ENCODE measurements around the gene SLC6A9.

SLC6A9 gene

GRCh38 chr1:44047131-44047530, 15.9 kb upstream of the SLC6A9 start:
- DNase-seq: no peak

DNA sequence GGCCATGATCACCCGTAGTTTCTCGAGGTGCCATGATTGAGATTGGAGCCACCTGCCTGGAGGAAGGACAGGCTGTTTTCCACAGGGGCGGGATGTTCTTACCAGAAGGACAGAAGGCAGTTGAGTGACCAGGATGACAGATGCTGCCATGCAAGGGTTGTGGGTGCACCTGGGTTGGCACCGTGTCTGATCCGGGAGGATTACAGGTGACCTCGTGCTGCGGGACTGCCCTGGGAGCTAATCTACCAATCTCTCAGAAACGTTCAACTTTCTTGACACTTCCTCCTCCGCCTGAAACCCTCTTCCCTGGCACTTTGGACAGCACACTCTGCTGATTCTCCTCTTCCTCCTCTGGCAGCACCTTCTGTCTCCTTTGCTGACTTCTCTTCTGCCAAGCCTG, 13.8 kb upstream of the SLC6A9 start:
- no peak for DNase-seq

DNA sequence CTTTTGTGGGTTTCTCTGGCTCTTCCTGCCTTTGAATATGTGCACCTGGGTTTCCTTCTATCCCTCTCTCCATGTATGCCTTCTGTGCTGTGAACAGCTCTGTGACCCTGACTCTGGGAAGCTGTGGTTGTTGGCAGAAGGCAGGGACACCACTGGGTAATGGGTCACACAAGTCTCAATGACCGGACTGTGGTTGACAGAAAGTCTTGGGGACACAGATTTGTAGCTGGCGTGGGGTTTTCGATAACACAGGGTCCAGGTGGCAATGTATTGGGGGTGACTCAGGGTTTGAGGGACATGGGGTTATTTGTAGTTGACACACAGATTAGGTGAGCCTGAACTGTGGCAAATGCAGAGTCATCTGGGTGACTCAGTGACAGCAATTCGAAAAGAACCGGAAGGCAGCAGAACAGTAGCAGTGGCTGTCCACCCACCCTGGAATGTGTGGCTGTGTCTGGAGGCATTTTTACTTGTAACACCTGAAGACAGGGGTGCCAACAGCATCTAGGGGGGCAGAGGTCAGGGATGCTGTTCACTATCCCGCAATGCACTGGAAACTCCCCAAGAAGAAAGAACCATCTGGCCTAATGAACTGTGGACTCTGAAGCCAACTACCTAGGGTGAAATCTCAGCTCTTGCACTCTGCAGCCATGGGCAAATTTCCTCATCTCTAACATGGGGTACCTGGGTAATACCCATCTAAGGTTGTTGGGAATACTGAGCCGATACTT, 13.0 kb upstream of the SLC6A9 start:
- DNase-seq: no peak

DNA sequence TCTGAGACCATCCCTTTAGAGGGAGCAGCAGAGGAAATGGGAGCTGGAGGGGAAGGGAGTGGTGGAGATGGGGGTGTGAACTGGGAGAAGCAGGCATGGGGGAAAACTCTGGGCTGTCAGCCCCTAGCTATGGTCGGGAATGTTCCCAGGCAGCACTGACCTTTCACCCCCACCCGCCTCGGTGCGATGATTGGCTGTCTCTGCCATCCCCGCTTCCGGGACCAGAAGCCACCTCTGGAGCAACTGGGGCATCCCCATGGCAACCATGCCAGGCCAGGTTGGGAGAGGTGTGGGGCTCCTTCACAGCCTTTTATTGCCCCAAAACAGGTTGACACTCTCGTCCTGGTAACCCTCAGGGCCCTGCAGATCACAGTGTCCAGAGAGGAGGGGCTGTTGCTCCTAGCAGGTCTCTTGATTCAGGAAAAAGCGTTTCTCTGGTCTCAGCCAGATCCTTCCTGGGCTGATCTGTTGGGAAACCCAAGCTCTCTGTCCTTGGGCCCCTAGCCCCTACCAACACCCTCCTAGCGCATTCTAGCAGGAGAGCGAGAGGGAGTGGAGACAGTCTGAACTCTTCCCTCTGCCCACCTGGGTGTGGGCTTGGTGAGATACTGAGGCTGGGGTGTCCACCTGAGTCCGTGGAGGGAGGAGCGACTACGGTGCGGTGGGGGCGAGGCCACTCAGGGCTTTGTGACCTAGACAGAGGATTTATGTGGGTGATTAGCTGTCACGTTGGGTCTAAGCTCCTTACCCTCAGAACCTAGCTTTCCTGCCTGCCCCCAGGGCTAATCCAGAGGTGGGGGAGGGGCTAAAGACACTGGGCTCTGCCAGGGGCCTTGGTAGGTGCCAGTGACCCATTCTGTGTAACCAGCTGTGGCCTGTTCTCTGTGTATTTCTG, 12.2 kb upstream of the SLC6A9 start:
- no peak for DNase-seq

DNA sequence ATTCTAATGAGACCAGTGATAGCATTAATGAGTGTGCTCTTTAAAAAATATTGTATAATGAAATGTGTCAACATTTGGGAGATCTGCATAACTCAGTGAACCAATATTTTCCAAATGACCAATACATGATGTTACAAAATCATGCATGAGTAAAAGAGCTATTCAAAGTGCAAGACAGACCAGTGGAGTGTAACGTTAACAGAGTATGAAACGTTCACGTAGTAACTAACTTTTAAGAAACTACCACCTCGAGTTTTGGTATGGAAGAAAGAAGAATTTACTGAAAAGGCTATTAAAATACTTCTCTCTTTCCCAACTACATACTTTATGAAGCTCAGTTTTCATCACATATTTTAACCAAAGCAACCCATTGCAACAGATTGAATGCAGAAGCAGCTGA, 9.6 kb upstream of the SLC6A9 start:
- DNase-seq: no peak

- no peak for DNase-seq
Observed at GRCh38 chr1:44040418-44040817, 9.2 kb upstream of the SLC6A9 start.

DNA sequence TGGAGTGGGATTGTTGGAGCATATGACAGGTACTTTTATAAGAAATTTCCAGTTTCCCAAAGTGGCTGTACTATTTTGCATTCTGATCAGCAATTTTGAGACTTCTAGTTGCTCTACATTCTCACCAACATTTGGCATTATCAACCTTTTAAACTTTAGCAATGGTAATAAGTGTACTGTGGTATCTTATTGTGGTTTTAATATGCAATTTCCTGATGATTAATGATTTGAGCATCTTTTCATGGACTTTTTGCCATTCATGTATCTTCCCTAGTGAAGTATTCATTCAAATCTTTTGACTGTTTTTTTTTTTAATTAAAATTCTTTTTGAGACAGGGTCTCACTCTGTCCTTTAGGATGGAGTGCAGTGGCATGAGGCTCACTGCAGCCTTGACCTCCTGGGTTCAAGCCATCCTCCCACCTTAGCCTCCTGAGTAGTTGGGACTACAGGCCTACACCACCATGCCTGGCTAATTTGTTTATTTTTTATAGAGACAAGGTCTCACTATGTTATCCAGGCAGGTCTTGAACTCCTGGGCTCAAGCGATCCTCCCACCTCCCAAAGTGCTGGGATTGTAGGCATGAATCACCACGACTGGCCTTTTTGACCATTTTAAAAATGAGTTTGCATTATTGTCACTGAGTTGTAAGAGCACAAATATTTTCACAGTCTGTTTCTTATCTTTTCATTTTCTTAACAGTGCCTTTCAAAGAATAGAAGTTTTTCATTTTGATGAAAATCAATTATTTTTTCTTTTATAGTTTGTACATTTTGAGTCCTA, 7.8 kb upstream of the SLC6A9 start:
- no peak for DNase-seq

DNA sequence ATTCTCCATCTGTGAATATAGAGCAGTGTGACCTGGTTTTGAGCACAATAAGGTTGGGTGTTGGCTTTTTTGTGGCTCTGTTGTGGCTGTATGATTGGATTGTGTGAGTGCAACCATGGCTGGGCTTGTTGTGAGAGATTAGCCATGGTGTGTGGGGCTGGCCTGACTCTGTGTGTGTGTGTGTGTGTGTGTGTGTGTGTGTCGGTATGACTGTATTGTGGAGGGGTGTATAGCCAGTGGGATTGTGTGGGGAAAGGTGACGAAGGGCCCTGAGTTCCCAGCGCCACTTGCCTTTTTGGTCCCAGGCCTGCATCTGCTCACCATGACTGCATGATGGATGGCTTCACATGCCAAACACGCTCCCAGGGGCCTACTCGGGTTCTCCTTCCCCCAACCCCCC, 5.9 kb upstream of the SLC6A9 start:
- no peak for DNase-seq

DNA sequence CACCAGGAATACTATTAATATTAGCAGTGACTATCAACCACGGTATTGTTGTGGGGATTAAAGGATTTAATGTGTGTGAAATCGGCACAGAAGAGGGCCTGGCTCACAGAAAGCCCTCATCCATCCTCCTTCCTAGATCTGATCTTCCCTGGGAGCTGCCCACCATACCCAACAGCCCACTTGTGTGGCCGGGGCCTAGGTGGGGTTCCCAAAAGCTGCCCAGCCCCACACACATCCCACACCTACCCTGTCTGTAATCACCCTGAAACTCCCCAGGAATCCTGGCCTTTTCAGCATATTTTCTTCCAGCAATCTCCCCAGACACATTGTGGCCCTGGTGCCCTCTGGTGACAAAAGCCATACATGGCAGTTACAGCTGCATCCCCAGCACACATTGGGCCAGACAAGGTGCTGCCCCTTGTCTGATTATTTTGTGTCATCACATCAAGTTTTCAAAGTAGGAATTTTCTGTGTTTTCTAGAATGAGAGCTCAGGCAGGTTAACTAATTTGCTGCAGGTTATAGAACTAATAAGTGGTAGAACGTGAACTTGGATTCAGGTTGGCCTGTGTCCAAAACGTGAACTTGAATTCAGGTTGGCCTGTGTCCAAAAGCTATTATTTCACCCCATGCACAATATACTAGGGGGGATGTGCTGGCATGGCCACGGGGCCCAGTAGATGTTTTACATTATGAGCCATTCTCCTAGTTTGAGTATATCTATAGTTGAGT, 5.3 kb upstream of the SLC6A9 start:
- DNase-seq: peak; percentile 75

GRCh38 chr1:44035726-44036408, 4.6 kb upstream of the SLC6A9 start:
- DNase-seq: no peak

- DNase-seq: no peak
Observed at GRCh38 chr1:44034976-44035716, 3.9 kb upstream of the SLC6A9 start.

DNA sequence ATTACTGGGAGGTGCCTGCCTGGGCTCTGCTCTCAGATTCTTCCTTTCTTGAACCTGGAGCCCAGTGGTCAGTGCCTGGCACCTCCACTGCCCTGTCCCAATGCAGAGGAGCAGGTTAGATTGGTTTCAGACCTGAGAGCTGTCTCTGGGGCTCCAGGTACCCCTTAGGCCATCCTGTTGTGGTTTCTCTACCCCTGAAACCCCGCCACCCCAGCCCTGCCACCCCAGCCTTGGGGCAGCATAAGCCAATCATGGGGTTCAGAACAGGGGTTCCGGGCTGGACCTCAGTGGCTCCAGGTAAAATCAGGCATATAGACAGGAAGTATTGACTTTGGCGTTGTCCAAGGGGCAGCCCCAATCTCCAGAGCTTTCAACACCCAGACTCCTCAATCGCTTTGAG, 3.2 kb upstream of the SLC6A9 start:
- DNase-seq: no peak

GRCh38 chr1:44033756-44034155, 2.5 kb upstream of the SLC6A9 start:
- no peak for DNase-seq

GRCh38 chr1:44033041-44033575, 1.8 kb upstream of the SLC6A9 start:
- DNase-seq: no peak

DNA sequence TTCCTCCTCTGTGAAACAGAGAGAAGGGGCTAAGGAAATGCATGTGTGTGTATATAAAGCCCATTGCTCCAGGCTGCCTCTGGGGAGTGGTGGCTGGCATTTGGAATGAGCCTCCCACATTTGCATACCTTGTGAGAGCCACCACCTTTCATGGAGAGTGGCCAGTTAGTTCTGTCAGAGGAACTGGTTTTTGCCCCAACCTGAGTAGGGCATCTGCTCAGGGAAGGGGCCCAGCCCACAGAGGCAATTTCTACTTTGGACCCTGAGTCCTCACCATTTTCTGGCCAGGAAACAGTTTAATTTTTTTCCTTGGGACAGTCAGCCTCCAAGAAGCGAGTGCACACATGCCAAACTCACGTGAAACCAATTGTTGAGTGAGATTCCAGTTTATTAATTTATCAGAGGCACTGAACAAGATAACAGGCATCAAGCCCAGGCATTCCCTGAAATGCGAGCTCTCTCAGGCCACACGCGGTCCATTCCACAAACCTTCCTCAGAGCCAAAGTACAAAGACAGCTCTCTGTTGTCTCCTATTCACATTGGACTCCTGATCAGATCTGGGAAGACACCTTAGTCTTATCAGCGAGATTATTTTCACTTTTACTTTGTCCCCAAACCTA, 1.0 kb upstream of the SLC6A9 start:
- DNase-seq: no peak

- peak; percentile 25 for DNase-seq
Observed at GRCh38 chr1:44030605-44031251, 534 bp downstream of the SLC6A9 start.

DNA sequence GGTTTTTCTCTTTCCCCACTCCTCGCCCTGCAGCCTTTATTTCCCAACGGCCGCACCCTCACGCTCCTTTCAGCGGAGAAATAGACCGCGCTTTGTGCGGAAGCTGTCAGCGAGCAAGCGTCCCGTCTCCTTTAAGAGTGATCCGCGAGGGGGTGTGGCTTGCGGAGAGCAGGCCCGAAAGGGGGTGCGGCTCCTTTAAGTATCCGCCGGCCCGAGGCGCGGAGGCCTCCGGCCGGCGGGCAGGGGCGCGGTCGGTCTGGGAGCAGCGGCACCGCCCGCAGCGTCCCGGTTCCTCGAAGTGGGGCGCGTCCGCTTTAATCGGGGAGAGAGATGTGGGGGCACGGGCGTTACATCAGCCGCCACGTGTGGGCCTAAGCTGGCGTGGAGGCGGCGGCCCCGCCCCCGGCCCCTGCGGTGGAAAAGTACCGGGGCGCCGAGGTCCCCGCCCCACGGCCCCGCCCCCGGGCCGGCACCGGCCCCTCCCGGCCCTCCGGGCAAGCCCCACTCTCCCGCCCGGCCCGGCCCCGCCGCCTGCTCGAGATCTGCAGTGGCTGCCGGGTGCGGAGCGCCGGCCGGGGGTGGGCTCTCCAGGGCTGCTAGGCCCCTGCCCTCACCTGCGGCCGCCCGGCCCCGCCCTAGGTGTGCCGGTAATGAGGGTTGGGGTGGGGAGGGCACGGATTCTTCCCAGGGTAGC, 1.2 kb downstream of the SLC6A9 start:
- DNase-seq: peak; percentile 76

GRCh38 chr1:44029260-44029910, 1.9 kb downstream of the SLC6A9 start:
- DNase-seq: peak; percentile 49

GRCh38 chr1:44027320-44027719, 3.9 kb downstream of the SLC6A9 start:
- no peak for DNase-seq
